ENCODE results near the gene SPOCK3. TPM values are rescaled to one million over a fixed set of nuclear protein-coding genes. Genes with fewer than 3 reads are reported as not detected.

SPOCK3 gene
- total and polyA plus RNA-seq, 4 donors, result 0.08 to 0.42 (median 0.24) TPM

DNA sequence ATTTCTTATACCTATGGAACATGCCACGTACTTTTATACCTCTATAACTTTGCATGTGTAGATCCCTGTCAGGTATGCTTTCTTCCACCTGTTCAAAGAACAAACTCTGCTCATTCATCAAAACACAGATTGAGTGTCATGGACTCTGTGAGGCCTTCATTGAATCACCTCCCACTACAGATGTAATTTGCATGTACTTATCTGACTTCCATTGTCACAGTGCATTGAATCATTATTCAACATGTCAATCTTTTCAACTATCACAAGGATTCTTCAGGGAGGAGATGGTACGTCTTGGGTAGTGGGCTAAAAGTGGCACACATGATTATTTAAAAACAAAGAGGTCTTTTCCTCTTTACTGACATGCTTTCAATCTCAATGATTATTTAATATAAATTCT lies 24.1 kb downstream of the SPOCK3 start:
- H3K4me3 ChIP-seq (ENCODE audit: low read depth in 1 of 3, low read length in 3 of 3), result no peak overlapping the region
- no peak for DNase-seq (ENCODE audit: low spot score)
- no peaks in the 10 kb centered on the region for H3K36me3 ChIP-seq (ENCODE audit: control insufficient read depth in 4 of 4, insufficient read depth in 3 of 4, low read depth in 1 of 4, low read length in 3 of 4)
- H3K9me3 ChIP-seq (ENCODE audit: control insufficient read depth in 4 of 4, low read length in 3 of 4), result no peaks in the 10 kb centered on the region
- no peaks in the 10 kb centered on the region for H3K27me3 ChIP-seq (ENCODE audit: control insufficient read depth in 4 of 4, insufficient read depth in 4 of 4, low read length in 3 of 4)
- no peak overlapping the region for H3K27ac ChIP-seq (ENCODE audit: low read depth in 1 of 2, low read length in 2 of 2)
- TF ChIP-seq HNF4G (IDR thresholded peaks at IDR 0.05), result no peak
- H3K4me1 ChIP-seq (ENCODE audit: control insufficient read depth in 4 of 4, insufficient read depth in 4 of 4, low read length in 3 of 4), result no peaks in the 10 kb centered on the region
- 79% methylated on average over 2 of the region's 2 CpGs for WGBS
- H3K9ac ChIP-seq (ENCODE audit: low read depth in 1 of 2, low read length in 2 of 2), result no peak overlapping the region

DNA sequence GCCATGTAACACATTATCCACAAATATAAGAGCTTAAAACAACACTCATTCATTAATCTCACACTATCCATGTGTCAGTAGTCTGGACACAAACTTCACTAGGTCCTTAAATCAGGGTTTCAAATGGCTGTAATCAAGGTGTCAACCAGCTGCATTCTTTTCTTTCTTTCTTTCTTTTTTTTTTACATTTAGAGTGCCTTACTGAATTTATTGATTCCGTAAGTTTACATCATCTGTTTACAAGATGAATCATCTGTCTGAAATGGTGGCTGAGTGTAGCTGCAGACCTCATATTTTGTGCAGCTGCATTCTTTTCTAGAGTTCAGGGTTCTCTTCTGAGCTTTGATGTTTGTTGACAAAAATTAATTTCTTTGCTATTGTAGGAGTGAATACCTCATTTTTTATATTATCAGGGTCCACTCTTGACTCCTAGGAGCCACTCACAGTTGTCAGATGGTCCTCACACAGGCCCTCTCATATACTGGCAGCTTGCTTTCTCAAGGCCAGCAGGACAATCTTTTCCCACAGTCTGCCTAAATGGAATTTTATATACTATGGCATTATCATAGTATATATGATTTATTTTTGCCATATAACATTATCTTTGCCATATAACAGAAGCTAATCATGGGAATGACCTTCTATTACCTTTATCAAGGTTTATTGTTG lies 37.8 kb downstream of the SPOCK3 start:
- Histone ChIP-seq H3K9ac (ENCODE audit: low read depth in 1 of 2, low read length in 2 of 2) (no peak overlapping the region), H3K4me1 (ENCODE audit: control insufficient read depth in 4 of 4, insufficient read depth in 4 of 4, low read length in 3 of 4) (no peaks in the 10 kb centered on the region), H3K4me3 (ENCODE audit: low read depth in 1 of 3, low read length in 3 of 3) (no peak overlapping the region), H3K36me3 (ENCODE audit: control insufficient read depth in 4 of 4, insufficient read depth in 3 of 4, low read depth in 1 of 4, low read length in 3 of 4) (no peaks in the 10 kb centered on the region), H3K9me3 (ENCODE audit: control insufficient read depth in 4 of 4, low read length in 3 of 4) (no peaks in the 10 kb centered on the region), H3K27ac (ENCODE audit: low read depth in 1 of 2, low read length in 2 of 2) (no peak overlapping the region), H3K27me3 (ENCODE audit: control insufficient read depth in 4 of 4, insufficient read depth in 4 of 4, low read length in 3 of 4) (no peaks in the 10 kb centered on the region)
- DNase-seq (ENCODE audit: low spot score), result no peak
- TF ChIP-seq, protein P1, sequence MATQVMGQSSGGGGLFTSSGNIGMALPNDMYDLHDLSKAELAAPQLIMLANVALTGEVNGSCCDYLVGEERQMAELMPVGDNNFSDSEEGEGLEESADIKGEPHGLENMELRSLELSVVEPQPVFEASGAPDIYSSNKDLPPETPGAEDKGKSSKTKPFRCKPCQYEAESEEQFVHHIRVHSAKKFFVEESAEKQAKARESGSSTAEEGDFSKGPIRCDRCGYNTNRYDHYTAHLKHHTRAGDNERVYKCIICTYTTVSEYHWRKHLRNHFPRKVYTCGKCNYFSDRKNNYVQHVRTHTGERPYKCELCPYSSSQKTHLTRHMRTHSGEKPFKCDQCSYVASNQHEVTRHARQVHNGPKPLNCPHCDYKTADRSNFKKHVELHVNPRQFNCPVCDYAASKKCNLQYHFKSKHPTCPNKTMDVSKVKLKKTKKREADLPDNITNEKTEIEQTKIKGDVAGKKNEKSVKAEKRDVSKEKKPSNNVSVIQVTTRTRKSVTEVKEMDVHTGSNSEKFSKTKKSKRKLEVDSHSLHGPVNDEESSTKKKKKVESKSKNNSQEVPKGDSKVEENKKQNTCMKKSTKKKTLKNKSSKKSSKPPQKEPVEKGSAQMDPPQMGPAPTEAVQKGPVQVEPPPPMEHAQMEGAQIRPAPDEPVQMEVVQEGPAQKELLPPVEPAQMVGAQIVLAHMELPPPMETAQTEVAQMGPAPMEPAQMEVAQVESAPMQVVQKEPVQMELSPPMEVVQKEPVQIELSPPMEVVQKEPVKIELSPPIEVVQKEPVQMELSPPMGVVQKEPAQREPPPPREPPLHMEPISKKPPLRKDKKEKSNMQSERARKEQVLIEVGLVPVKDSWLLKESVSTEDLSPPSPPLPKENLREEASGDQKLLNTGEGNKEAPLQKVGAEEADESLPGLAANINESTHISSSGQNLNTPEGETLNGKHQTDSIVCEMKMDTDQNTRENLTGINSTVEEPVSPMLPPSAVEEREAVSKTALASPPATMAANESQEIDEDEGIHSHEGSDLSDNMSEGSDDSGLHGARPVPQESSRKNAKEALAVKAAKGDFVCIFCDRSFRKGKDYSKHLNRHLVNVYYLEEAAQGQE (IDR thresholded peaks at IDR 0.05), result no peak
- TF ChIP-seq RXRA (IDR thresholded peaks at IDR 0.05) (no peak), FOXA2 (IDR thresholded peaks at IDR 0.05) (no peak), RAD21 (IDR thresholded peaks at IDR 0.05) (no peak), JUND (IDR thresholded peaks at IDR 0.05) (no peak)
- 90% methylated on average over 1 of the region's 1 CpG for WGBS

DNA sequence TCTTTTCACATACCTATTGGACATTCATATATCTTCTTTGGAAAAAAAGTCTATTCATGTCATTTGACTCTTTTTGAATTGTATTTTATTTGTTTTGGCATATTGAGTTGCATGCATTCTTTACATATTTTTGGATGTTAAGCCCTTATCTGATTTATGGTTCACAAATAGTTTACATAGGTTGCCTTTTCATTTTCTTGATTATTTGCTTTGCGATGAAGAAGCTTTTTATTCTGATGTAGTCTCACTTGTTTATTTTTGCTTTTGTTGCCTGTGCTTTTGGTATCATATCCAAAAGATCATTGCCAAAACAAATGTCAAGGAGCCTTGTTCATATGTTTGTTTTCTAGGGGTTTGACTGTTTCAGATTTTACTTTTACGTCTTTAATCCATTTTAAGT lies 43.9 kb downstream of the SPOCK3 start:
- H3K36me3 ChIP-seq (ENCODE audit: control insufficient read depth in 4 of 4, insufficient read depth in 3 of 4, low read depth in 1 of 4, low read length in 3 of 4), result no peaks in the 10 kb centered on the region
- H3K4me1 ChIP-seq (ENCODE audit: control insufficient read depth in 4 of 4, insufficient read depth in 4 of 4, low read length in 3 of 4), result no peaks in the 10 kb centered on the region
- DNase-seq (ENCODE audit: low spot score), result no peak
- WGBS, result 90% methylated on average over 2 of the region's 2 CpGs
- no peak overlapping the region for H3K4me3 ChIP-seq (ENCODE audit: low read depth in 1 of 3, low read length in 3 of 3)
- no peaks in the 10 kb centered on the region for H3K27me3 ChIP-seq (ENCODE audit: control insufficient read depth in 4 of 4, insufficient read depth in 4 of 4, low read length in 3 of 4)
- no peak for TF ChIP-seq FOXA2 (IDR thresholded peaks at IDR 0.05)
- TF ChIP-seq, protein P1 (IDR thresholded peaks at IDR 0.05), result no peak
- no peak for TF ChIP-seq HNF4A (conservative IDR thresholded peaks at IDR 0.05)
- TF ChIP-seq SP1 (IDR thresholded peaks at IDR 0.05), result no peak
- no peak for TF ChIP-seq RAD21 (IDR thresholded peaks at IDR 0.05)
- TF ChIP-seq RXRA (IDR thresholded peaks at IDR 0.05), result no peak
- TF ChIP-seq EGR1 (IDR thresholded peaks at IDR 0.05; ENCODE audit: low read depth in 2 of 2), result no peak
- no peak overlapping the region for H3K9ac ChIP-seq (ENCODE audit: low read depth in 1 of 2, low read length in 2 of 2)
- H3K27ac ChIP-seq (ENCODE audit: low read depth in 1 of 2, low read length in 2 of 2), result no peak overlapping the region
- no peaks in the 10 kb centered on the region for H3K9me3 ChIP-seq (ENCODE audit: control insufficient read depth in 4 of 4, low read length in 3 of 4)

Measured in liver (tissue), 9 donors.